ENCODE results near the gene ZNF571.

DNA sequence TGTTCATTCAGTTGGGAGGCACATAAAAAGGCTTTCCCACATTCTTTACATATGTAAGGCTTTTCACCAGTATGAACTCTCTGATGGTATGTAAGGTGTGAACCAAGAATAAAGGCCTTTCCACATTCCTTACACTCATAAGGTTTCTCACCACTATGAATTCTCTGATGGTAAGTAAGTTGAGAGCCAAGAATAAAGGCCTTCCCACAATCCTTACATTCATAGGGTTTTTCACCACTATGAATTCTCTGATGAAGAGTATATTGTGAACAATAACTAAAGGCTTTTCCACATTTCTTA, 29.3 kb downstream of the ZNF571 start:
- TF ChIP-seq, protein P1, sequence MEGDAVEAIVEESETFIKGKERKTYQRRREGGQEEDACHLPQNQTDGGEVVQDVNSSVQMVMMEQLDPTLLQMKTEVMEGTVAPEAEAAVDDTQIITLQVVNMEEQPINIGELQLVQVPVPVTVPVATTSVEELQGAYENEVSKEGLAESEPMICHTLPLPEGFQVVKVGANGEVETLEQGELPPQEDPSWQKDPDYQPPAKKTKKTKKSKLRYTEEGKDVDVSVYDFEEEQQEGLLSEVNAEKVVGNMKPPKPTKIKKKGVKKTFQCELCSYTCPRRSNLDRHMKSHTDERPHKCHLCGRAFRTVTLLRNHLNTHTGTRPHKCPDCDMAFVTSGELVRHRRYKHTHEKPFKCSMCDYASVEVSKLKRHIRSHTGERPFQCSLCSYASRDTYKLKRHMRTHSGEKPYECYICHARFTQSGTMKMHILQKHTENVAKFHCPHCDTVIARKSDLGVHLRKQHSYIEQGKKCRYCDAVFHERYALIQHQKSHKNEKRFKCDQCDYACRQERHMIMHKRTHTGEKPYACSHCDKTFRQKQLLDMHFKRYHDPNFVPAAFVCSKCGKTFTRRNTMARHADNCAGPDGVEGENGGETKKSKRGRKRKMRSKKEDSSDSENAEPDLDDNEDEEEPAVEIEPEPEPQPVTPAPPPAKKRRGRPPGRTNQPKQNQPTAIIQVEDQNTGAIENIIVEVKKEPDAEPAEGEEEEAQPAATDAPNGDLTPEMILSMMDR (tag by site-specific recombination; IDR thresholded peaks at IDR 0.05): no peak
- no peak for TF ChIP-seq MEIS1 (CRISPR knock-in tag; IDR thresholded peaks at IDR 0.05; ENCODE audit: borderline replicate concordance)

Data from HEK293 (cell line).